ENCODE measurements around the gene RNF214. TPM values are rescaled to one million over a fixed set of nuclear protein-coding genes. Genes with fewer than 3 reads are reported as not detected.
"Not testable (repeated sequence)": the region's sequence is repeated elsewhere in the genome, so short reads cannot be mapped to it uniquely, and the experiment has no call there.

The RNF214 gene
- total RNA-seq, 1 donor from 2014 or later: 13.1 TPM

DNA sequence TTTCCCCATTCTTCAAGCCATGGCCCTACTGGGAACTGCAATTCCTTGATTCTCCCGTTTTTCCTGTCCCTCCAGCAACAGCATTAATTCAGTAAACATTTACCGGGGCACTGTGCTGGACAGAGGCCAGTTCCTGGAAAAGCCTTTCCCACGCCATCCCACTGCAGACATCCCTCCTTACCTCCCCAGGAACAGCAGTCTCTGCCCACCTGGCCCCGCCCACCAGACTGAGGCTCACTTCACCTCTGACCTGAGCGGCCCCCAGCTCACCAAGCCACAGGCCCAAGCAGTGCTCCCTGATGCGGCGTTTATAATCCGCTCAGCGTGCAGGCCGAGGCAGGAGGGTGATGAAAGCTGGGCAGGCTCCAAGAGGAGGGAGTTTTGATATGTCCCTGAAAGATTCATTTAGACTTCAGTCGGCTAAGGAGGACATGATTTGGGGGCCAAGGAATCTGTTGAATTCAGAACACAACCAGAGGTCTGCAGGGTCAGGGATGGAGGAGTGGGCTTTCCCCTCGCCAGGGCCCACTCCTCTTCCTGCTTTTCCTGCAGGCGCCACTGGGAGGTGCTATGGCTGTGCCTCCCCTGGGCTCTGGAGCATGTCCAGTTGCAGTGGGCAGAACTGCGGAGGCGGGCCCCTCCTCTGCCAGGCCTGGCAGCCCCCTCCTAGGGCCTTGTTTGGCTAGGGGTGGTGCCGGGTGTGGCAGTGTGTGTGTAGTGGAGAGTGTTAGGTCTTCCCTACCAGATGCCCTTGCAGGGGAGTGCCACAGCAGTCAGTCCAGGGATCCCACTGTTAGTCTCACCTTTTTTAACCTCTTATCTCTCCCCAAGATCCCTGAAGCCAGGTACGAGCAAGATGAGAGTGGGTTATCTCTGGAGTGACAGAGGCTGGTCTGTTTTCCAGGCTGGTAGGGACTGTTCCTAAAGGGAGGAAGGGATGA lies 34.7 kb upstream of the RNF214 start:
- no peak for DNase-seq (ENCODE audit: extremely low read depth, low read depth, low spot score)

GRCh38 chr11:117198613-117199012 lies 33.9 kb upstream of the RNF214 start:
- no peak for DNase-seq (ENCODE audit: extremely low read depth, low read depth, low spot score)

DNA sequence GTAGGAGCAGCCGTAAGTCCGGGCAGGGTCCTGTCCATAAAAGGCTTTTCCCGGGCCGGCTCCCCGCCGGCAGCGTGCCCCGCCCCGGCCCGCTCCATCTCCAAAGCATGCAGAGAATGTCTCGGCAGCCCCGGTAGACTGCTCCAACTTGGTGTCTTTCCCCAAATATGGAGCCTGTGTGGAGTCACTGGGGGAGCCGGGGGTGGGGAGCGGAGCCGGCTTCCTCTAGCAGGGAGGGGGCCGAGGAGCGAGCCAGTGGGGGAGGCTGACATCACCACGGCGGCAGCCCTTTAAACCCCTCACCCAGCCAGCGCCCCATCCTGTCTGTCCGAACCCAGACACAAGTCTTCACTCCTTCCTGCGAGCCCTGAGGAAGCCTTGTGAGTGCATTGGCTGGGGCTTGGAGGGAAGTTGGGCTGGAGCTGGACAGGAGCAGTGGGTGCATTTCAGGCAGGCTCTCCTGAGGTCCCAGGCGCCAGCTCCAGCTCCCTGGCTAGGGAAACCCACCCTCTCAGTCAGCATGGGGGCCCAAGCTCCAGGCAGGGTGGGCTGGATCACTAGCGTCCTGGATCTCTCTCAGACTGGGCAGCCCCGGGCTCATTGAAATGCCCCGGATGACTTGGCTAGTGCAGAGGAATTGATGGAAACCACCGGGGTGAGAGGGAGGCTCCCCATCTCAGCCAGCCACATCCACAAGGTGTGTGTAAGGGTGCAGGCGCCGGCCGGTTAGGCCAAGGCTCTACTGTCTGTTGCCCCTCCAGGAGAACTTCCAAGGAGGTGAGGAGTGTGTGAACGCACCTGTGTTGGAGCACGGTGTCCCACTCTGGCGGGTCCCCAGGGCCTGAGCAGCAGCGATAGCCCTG lies 33.2 kb upstream of the RNF214 start, which contains the start of gene TAGLN:
TSS of gene TAGLN (plus strand) at position 318 of the 863 bp plus-strand sequence. CDS start 3,644 bp downstream, outside the sequence.
- DNase-seq (ENCODE audit: extremely low read depth, low read depth, low spot score): no peak

- DNase-seq (ENCODE audit: extremely low read depth, low read depth, low spot score): no peak
Measured at GRCh38 chr11:117199916-117200812, 32.3 kb upstream of the RNF214 start.

- DNase-seq (ENCODE audit: extremely low read depth, low read depth, low spot score): no peak
Measured at GRCh38 chr11:117200813-117201657, 31.4 kb upstream of the RNF214 start.

GRCh38 chr11:117201658-117202305 lies 30.7 kb upstream of the RNF214 start:
- DNase-seq (ENCODE audit: extremely low read depth, low read depth, low spot score): no peak

DNA sequence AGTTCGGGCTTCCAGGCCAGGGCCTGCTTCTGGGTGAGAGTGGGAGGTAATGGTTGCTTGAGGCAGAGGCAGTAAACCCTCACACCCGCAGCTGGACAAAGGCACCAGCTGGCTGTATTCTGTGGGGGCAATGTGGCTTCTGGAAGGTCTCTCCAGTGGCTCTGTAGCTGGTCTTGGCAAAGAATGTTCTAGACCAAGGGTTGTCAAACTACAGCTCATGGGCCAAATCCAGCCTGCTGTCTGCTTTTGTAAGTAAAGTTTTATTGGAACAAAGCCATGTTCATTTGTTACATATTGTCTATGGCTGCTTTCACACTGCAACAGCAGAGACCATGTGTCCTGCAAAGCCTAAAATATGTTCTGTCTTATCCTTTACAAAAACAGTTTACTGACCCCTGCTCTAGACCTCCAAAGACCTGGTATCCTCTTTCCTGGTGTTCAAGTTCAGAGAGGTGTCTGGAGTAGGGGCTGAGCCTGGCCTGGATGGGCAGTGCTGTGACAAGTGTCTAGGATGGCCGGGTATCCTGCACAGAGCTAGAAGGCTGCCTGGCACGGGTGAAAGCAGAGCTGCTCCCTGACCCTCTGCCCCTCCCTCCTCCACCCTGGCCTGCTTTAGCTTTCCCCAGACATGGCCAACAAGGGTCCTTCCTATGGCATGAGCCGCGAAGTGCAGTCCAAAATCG lies 29.9 kb upstream of the RNF214 start:
- DNase-seq (ENCODE audit: extremely low read depth, low read depth, low spot score): no peak

- DNase-seq (ENCODE audit: extremely low read depth, low read depth, low spot score): no peak
Measured at GRCh38 chr11:117203069-117203407, 29.4 kb upstream of the RNF214 start.

GRCh38 chr11:117204283-117205080 lies 28.0 kb upstream of the RNF214 start:
- DNase-seq (ENCODE audit: extremely low read depth, low read depth, low spot score): no peak

- no peak for DNase-seq (ENCODE audit: extremely low read depth, low read depth, low spot score)
Measured at GRCh38 chr11:117205211-117205818, 27.2 kb upstream of the RNF214 start.

GRCh38 chr11:117206111-117206510 lies 26.4 kb upstream of the RNF214 start:
- DNase-seq (ENCODE audit: extremely low read depth, low read depth, low spot score): not testable (repeated sequence)

DNA sequence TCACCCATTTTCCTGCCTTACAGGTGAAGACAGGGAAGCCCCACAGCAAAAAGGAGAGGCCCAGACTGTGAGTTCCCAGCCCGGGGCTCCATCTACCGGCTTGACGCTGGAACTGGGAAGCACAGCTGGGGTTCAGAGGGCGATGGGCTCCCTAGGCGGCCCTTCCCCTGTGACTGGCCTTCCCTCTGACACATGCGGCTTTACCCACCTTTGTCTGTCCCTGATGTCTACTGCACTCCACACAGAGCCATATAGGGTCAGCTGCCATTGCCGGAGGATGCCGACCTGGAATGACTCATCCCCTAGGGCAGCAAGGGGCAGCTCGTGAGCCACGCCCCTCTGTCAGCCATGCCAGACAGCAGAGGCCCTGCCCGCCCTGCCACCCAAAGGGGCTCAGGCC lies 25.6 kb upstream of the RNF214 start:
- not testable (repeated sequence) for DNase-seq (ENCODE audit: extremely low read depth, low read depth, low spot score)

GRCh38 chr11:117207481-117207880 lies 25.0 kb upstream of the RNF214 start:
- DNase-seq (ENCODE audit: extremely low read depth, low read depth, low spot score): not testable (repeated sequence)

DNA sequence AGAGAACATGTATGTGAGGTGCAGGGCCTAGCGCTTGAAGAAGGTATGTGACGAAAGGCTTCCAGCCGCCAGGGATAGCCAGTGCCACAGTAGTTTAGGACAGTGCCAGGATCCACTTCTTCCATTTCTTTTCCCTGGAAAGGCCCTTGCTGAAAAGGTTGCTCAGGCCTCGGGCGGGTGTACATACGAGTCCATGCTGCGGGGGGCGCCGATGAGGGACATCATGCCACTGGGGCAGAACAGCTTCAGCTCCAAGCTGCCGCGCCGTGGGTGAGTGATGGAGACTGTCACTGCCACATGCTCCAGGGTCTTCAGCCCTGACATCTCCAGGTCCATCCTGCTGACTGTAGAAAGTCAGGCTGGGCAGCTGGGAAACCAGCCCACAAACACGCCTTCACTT lies 23.8 kb upstream of the RNF214 start:
- not testable (repeated sequence) for DNase-seq (ENCODE audit: extremely low read depth, low read depth, low spot score)

- not testable (repeated sequence) for DNase-seq (ENCODE audit: extremely low read depth, low read depth, low spot score)
Measured at GRCh38 chr11:117209351-117210125, 22.9 kb upstream of the RNF214 start.

DNA sequence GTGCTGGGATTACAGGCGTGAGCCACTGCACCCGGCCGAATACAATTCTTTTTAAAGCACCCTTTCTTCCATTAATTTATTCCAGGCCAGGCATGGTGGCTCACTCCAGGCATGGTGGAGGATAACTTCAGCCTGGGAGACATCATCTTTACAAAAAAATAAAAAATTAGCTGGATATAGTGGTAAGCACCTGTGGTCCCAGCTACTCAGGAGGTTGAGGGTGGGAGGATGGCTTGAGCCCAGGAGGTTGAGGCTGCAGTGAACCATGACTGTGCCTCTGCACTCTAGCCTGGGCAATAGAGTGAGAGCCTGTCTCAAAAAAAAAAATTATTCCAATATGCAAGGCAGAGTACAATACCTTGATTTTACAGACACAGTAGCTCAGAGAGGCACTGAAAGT lies 21.9 kb upstream of the RNF214 start:
- DNase-seq (ENCODE audit: extremely low read depth, low read depth, low spot score): no peak

All from glomerular endothelial cell (primary cell).